A549 (cell line): ENCODE measurements around the gene LCN15. TPM values are rescaled to one million over a fixed set of nuclear protein-coding genes. Genes with fewer than 3 reads are reported as not detected.
A peak's percentile ranks its signal among the peaks of the same experiment; 100 is the strongest.

ENCODE experiments used
- ATAC-seq, 2 experiments: fragments of 200-7000 bp in 1 of 2; fragments of >200 bp in 1 of 2; cut with Nextera tagmentation in 1 of 2; cut with Tn5 transposase in 1 of 2; 3 replicates each; pipeline versions ENCODE4 v1.8.0 to v1.9.1; 2018 to 2020; ENCODE audit warnings: mild to moderate bottlenecking in 1 of 2, moderate library complexity in 1 of 2
- CTCF ChIA-PET: fragments of 300-600 bp; sonication (Branson Sonifier 250); formaldehyde crosslinking; extraction: SDS; loops from one replicate; lab custom pipeline; 2021; ENCODE audit warnings: antibody characterized with exemption, inconsistent platforms; lab: Yijun Ruan, JAX
- POLR2A ChIA-PET: fragments of 350-600 bp; formaldehyde crosslinking; extraction: SDS; loops from one replicate; lab custom pipeline; 2021; ENCODE audit warnings: antibody characterized with exemption, inconsistent platforms; lab: Yijun Ruan, JAX
- DNase-seq, 2 experiments: peaks; one replicate each; pipeline versions ENCODE4 v3.0.0 to v3.0.0-alpha.2; 2011 to 2016; ENCODE audit warnings: low read depth in 1 of 2, low spot score in 1 of 2
- FAIRE-seq: peaks from 2 replicates; lab custom pipeline; 2011; peaks lifted over from hg19 to GRCh38; lab: Jason Lieb, UNC
- H3K27ac ChIP-seq, 2 experiments: fragments of >200 bp; sonication (Bioruptor Twin); formaldehyde crosslinking; 3 replicates each; pipeline ENCODE4 v1.5.1; 2016 to 2017
- H3K4me1 ChIP-seq: fragments of >200 bp; sonication (Bioruptor Twin); formaldehyde crosslinking; 3 replicates; pipeline ENCODE4 v1.6.1; 2016
- H3K4me2 ChIP-seq: fragments of >200 bp; sonication (Bioruptor Twin); formaldehyde crosslinking; 3 replicates; pipeline ENCODE4 v1.6.1; 2016
- H3K4me3 ChIP-seq: fragments of >200 bp; sonication (Bioruptor Twin); formaldehyde crosslinking; 3 replicates; pipeline ENCODE4 v1.5.1; 2016
- H3K9me3 ChIP-seq: fragments of >200 bp; sonication (Bioruptor Twin); formaldehyde crosslinking; 3 replicates; pipeline ENCODE4 v1.6.1; 2016
- BHLHE40 ChIP-seq: IDR thresholded peaks from 2 replicates; pipeline ENCODE4 v1.6.1; 2012; ENCODE audit warnings: low read depth, low read length, inconsistent platforms
- CBX2 ChIP-seq: fragments of 200-600 bp; sonication (generic); IDR thresholded peaks from 2 replicates; pipeline ENCODE4 v1.6.1; 2016; ENCODE audit warnings: low read depth, mild to moderate bottlenecking, borderline replicate concordance
- CHD2 ChIP-seq: fragments of 150-350 bp; IDR thresholded peaks from 2 replicates; pipeline ENCODE4 v1.6.1; 2014; ENCODE audit warnings: low read length; ENCODE audit not compliant: partially characterized antibody
- CHD4 ChIP-seq: fragments of 200-600 bp; sonication (generic); IDR thresholded peaks from 2 replicates; pipeline ENCODE4 v1.6.1; 2016; ENCODE audit warnings: antibody characterized with exemption, mild to moderate bottlenecking, borderline replicate concordance
- CTCF ChIP-seq: fragments of >200 bp; sonication (Bioruptor Twin); formaldehyde crosslinking; IDR thresholded peaks from 3 replicates; pipeline ENCODE4 v1.5.1; 2016
- EHF ChIP-seq: fragments of 250-450 bp; sonication (Bioruptor Pico); IDR thresholded peaks from 2 replicates; pipeline ENCODE4 v1.5.0; 2020; ENCODE audit warnings: mild to moderate bottlenecking
- ELK1 ChIP-seq: fragments of 150-350 bp; IDR thresholded peaks from 2 replicates; pipeline ENCODE4 v1.6.1; 2014; ENCODE audit warnings: low read depth, mild to moderate bottlenecking, low read length
- FOSB ChIP-seq: fragments of 250-450 bp; sonication (Bioruptor Pico); IDR thresholded peaks from 2 replicates; pipeline ENCODE4 v1.5.0; 2020; ENCODE audit warnings: mild to moderate bottlenecking, moderate library complexity
- FOSL2 ChIP-seq, 2 experiments: fragments of 450-650 bp in 1 of 2; fragments of >200 bp in 1 of 2; sonication (Bioruptor Twin) in 1 of 2; formaldehyde crosslinking; IDR thresholded peaks; 2 replicates each; pipeline versions ENCODE4 v1.5.0 to v1.6.1; 2016 to 2020; ENCODE audit warnings: mild to moderate bottlenecking in 1 of 2, moderate library complexity in 1 of 2
- HES2 ChIP-seq: fragments of >200 bp; sonication (Bioruptor Twin); formaldehyde crosslinking; IDR thresholded peaks from 2 replicates; pipeline ENCODE4 v1.6.1; 2016
- HEYL ChIP-seq: fragments of 250-450 bp; sonication (Bioruptor Pico); IDR thresholded peaks from 2 replicates; pipeline ENCODE4 v1.8.0; 2021; ENCODE audit warnings: mild to moderate bottlenecking, moderate library complexity
- HMGXB4 ChIP-seq: fragments of 250-450 bp; sonication (Bioruptor Pico); IDR thresholded peaks from 2 replicates; pipeline ENCODE4 v1.5.0; 2021; ENCODE audit warnings: mild to moderate bottlenecking, moderate library complexity, borderline replicate concordance
- HOXA7 ChIP-seq: fragments of 250-450 bp; sonication (Bioruptor Pico); IDR thresholded peaks from 2 replicates; pipeline ENCODE4 v1.5.0; 2020; ENCODE audit warnings: mild to moderate bottlenecking, moderate library complexity
- HOXB13 ChIP-seq: fragments of 250-450 bp; sonication (Bioruptor Pico); IDR thresholded peaks from 2 replicates; pipeline ENCODE4 v1.5.0; 2020; ENCODE audit warnings: low read depth, mild to moderate bottlenecking, moderate library complexity
- JUN ChIP-seq, 2 experiments: fragments of >200 bp; sonication (Bioruptor Twin); formaldehyde crosslinking; IDR thresholded peaks; 2 replicates in 1 of 2; 3 replicates in 1 of 2; pipeline ENCODE4 v1.6.1; 2016 to 2017
- JUNB ChIP-seq: fragments of >200 bp; sonication (Bioruptor Twin); formaldehyde crosslinking; IDR thresholded peaks from 2 replicates; pipeline ENCODE4 v1.6.1; 2016
- KDM1A ChIP-seq: fragments of 200-600 bp; sonication (generic); IDR thresholded peaks from 2 replicates; pipeline ENCODE4 v1.6.1; 2016; ENCODE audit warnings: low read depth, mild to moderate bottlenecking
- MAFK ChIP-seq: fragments of 450-650 bp; IDR thresholded peaks from 2 replicates; pipeline ENCODE4 v1.6.1; 2014; ENCODE audit not compliant: partially characterized antibody
- MAZ ChIP-seq: fragments of 150-350 bp; IDR thresholded peaks from 2 replicates; pipeline ENCODE4 v1.6.1; 2014; ENCODE audit warnings: antibody characterized with exemption, low read depth, low read length, borderline replicate concordance
- MYC ChIP-seq: IDR thresholded peaks from 2 replicates; pipeline ENCODE4 v1.6.1; 2012; ENCODE audit warnings: mild to moderate bottlenecking, inconsistent platforms, low read length, improper control_type of control experiment, borderline replicate concordance
- NR3C1 ChIP-seq: fragments of >200 bp; sonication (Bioruptor Twin); formaldehyde crosslinking; IDR thresholded peaks from 3 replicates; pipeline ENCODE4 v1.6.1; 2017
- POLR2A ChIP-seq: IDR thresholded peaks from 2 replicates; pipeline ENCODE4 v1.6.1; 2012; ENCODE audit warnings: mild to moderate bottlenecking, low read length
- POLR2AphosphoS2 ChIP-seq: conservative IDR thresholded peaks from 2 replicates; pipeline ENCODE4 v1.6.1; 2012; ENCODE audit warnings: low read length, improper control_type of control experiment, inconsistent platforms
- RAD21 ChIP-seq, 2 experiments: fragments of >200 bp in 1 of 2; sonication (Bioruptor Twin) in 1 of 2; formaldehyde crosslinking in 1 of 2; IDR thresholded peaks in 1 of 2; conservative IDR thresholded peaks in 1 of 2; 2 replicates in 1 of 2; 3 replicates in 1 of 2; pipeline ENCODE4 v1.6.1; 2012 to 2018; ENCODE audit warnings: inconsistent platforms in 1 of 2
- RNF2 ChIP-seq: fragments of 200-600 bp; sonication (generic); IDR thresholded peaks from 2 replicates; pipeline ENCODE4 v1.6.1; 2016; ENCODE audit warnings: low read depth, mild to moderate bottlenecking, antibody characterized with exemption, moderate library complexity, borderline replicate concordance
- SMC3 ChIP-seq: fragments of >200 bp; sonication (Bioruptor Twin); formaldehyde crosslinking; IDR thresholded peaks from 3 replicates; pipeline ENCODE4 v1.6.1; 2018; ENCODE audit warnings: inconsistent platforms
- TFCP2L1 ChIP-seq: fragments of 250-450 bp; sonication (Bioruptor Pico); IDR thresholded peaks from 2 replicates; pipeline ENCODE4 v1.5.0; 2021; ENCODE audit warnings: mild to moderate bottlenecking
- TP53 ChIP-seq: fragments of 250-450 bp; sonication (Bioruptor Pico); IDR thresholded peaks from 2 replicates; pipeline ENCODE4 v1.5.0; 2021; ENCODE audit warnings: mild to moderate bottlenecking, moderate library complexity
- ZSCAN20 ChIP-seq: fragments of 250-450 bp; sonication (Bioruptor Pico); IDR thresholded peaks from 2 replicates; pipeline ENCODE4 v1.8.0; 2022; ENCODE audit warnings: mild to moderate bottlenecking, moderate library complexity
- WGBS: methylation state at CpG from one replicate; pipeline ENCODE4 v1.1.6; 2017; ENCODE audit errors: missing lambda C conversion rate; 5-methylcytosine and 5-hydroxymethylcytosine counted together
- polyA plus RNA-seq, 4 experiments: library from polyadenylated mRNA; depleted of rRNA in 3 of 4; stranded (reverse); fragments of >200 nt; fragmentation: RNase III in 1 of 4; extraction: RNeasy Plus Mini Kit Qiagen cat#74134 plus additional on column Dnase treatment in 1 of 4; gene quantifications; 2 replicates in 3 of 4; 3 replicates in 1 of 4; pipeline ENCODE4 v1.2.3, GENCODE V29; 2011 to 2017

The LCN15 gene
- polyA plus RNA-seq, 2 of the 4 experiments (the other 2 are of a cell fraction): 0.09 to 0.10 TPM

- Histone ChIP-seq H3K4me3 (peak overlapping the region; percentile 88; the same call in 2 of the 3 replicates), H3K27ac (peak overlapping the region in 1 of 2 experiments; percentile 94; a peak in 3 of 6 replicates), H3K4me1 (peaks cover 45% of the 10 kb centered on the region), H3K4me2 (peak overlapping the region; percentile 93), H3K9me3 (no peaks in the 10 kb centered on the region)
- no peak for TF ChIP-seq HES2
- TF ChIP-seq SMC3: no peak
- TF ChIP-seq POLR2AphosphoS2: no peak
- no peak for TF ChIP-seq JUN (IDR thresholded peaks at IDR 0.05)
- no peak for TF ChIP-seq HEYL
- TF ChIP-seq KDM1A: no peak
- no peak for TF ChIP-seq POLR2A
- no peak for TF ChIP-seq HMGXB4
- FAIRE-seq: no peak
- WGBS: 82% methylated on average over 14 of the region's 15 CpGs
- ChIA-PET CTCF (interaction anchor here (0.6 to 5.7 kb wide), 30 partner anchors 9 to 1892 kb away, joined by 3 to 110 read pairs (median 4); partner anchors contain the start of genes AJM1 and RABL6), POLR2A (no interaction called here)
- ATAC-seq: no peak
- no peak for DNase-seq
These were observed 28.2 kb upstream of the LCN15 start for GRCh38 chr9:136792321-136793085.

- WGBS: 7% methylated on average over 16 of the region's 29 CpGs
- Histone ChIP-seq H3K27ac (peak overlapping the region; percentile 91 to 94), H3K4me3 (peak overlapping the region; percentile 88), H3K4me2 (peak overlapping the region; percentile 93), H3K4me1 (peaks cover 45% of the 10 kb centered on the region), H3K9me3 (no peaks in the 10 kb centered on the region)
- no peak for FAIRE-seq
- ATAC-seq: peak; percentile 36 to 43
- ChIA-PET POLR2A (no interaction called here), CTCF (interaction anchor here (0.7 to 26.2 kb wide), 30 partner anchors 8 to 276 kb away, joined by 3 to 625 read pairs (median 4); partner anchors contain the start of genes AJM1, LCN15, LCN8 and RABL6)
- peak in 1 of 2 experiments; percentile 54 for DNase-seq
- TF ChIP-seq TP53 (CRISPR knock-in tag) (no peak), MAZ (no peak), HES2 (no peak), CTCF (peak; percentile 100), HOXB13 (no peak), HOXA7 (no peak), HEYL (no peak), SMC3 (peak; percentile 57), ELK1 (no peak), NR3C1 (no peak), JUN (IDR thresholded peaks at IDR 0.05) (no peak; a peak in 1 of 5 replicates), MYC (no peak), POLR2AphosphoS2 (no peak), EHF (no peak), TFCP2L1 (CRISPR knock-in tag) (no peak), ZSCAN20 (CRISPR knock-in tag) (no peak), RAD21 (conservative IDR thresholded peaks at IDR 0.05 in 1 of 2, IDR thresholded peaks at IDR 0.05 in 1 of 2) (peak; percentile 42 to 52; a peak in 4 of 5 replicates), BHLHE40 (no peak), FOSB (CRISPR knock-in tag) (no peak), FOSL2 (IDR thresholded peaks at IDR 0.05) (no peak), FOSL2 (CRISPR knock-in tag; IDR thresholded peaks at IDR 0.05) (no peak), CBX2 (no peak), RNF2 (no peak), CHD4 (no peak), CHD2 (no peak), MAFK (no peak), JUNB (no peak)
These were observed 27.4 kb upstream of the LCN15 start for GRCh38 chr9:136791516-136792276.
